GM12864 (cell line): ENCODE data around the gene SLC8A3.

Experiments
- DNase-seq: peaks from one replicate; pipeline ENCODE4 v3.0.0-alpha.2; 2011; ENCODE audit warnings: low read depth
- H3K4me3 ChIP-seq: 2 replicates; pipeline ENCODE4 v1.5.1; 2011; ENCODE audit warnings: mild to moderate bottlenecking, low read depth, low read length, control low read depth
- CTCF ChIP-seq: IDR thresholded peaks from 2 replicates; pipeline ENCODE4 v1.5.1; 2011; ENCODE audit warnings: low read depth, mild to moderate bottlenecking, moderate library complexity, low read length, control low read depth, inconsistent platforms; ENCODE audit errors: missing control alignments

SLC8A3 gene

GRCh38 chr14:70057519-70058136, 131.1 kb downstream of the SLC8A3 start:
- no peak for DNase-seq
- TF ChIP-seq CTCF = no peak
- no peak overlapping the region for H3K4me3 ChIP-seq

GRCh38 chr14:70052990-70053389, 135.8 kb downstream of the SLC8A3 start:
- no peak for DNase-seq
- no peak for TF ChIP-seq CTCF
- H3K4me3 ChIP-seq = no peak overlapping the region

GRCh38 chr14:70050136-70050535, 138.6 kb downstream of the SLC8A3 start:
- TF ChIP-seq CTCF = no peak
- DNase-seq = no peak
- no peak overlapping the region for H3K4me3 ChIP-seq

GRCh38 chr14:70049605-70050004, 139.1 kb downstream of the SLC8A3 start:
- no peak overlapping the region for H3K4me3 ChIP-seq
- no peak for DNase-seq
- TF ChIP-seq CTCF = no peak

- no peak for DNase-seq
- no peak for TF ChIP-seq CTCF
- no peak overlapping the region for H3K4me3 ChIP-seq
Measured at GRCh38 chr14:70048313-70048654, 140.5 kb downstream of the SLC8A3 start.

- no peak for DNase-seq
- no peak for TF ChIP-seq CTCF
- no peak overlapping the region for H3K4me3 ChIP-seq
Measured at GRCh38 chr14:70047598-70048312, 141.0 kb downstream of the SLC8A3 start.

- DNase-seq = no peak
- peak; percentile 47 for TF ChIP-seq CTCF
- H3K4me3 ChIP-seq = no peak overlapping the region
Measured at GRCh38 chr14:70045844-70046535, 142.8 kb downstream of the SLC8A3 start.
